Transverse colon (tissue), 3 donors: Measurements from ENCODE around the gene OLA1.

Experiments
- EP300 ChIP-seq: sonication (generic); formaldehyde crosslinking; IDR thresholded peaks from one replicate; pipeline ENCODE4 v1.6.1; 2017; ENCODE audit warnings: antibody characterized with exemption, low read depth
- POLR2A ChIP-seq: fragments of 450-650 bp; IDR thresholded peaks from one replicate; pipeline ENCODE4 v1.6.1; 2016; ENCODE audit warnings: antibody characterized with exemption, mild to moderate bottlenecking, moderate library complexity
- TF ChIP-seq, protein P1 (sequence below), 5 experiments: fragments of 200-600 bp in 3 of 5; fragments of 450-650 bp in 2 of 5; sonication (generic) in 3 of 5; IDR thresholded peaks; 1 replicate in 2 of 5; 2 replicates in 3 of 5; pipeline ENCODE4 v1.5.1; 2016 to 2017; ENCODE audit warnings: antibody characterized with exemption in 5 of 5, inconsistent platforms in 3 of 5, mild to moderate bottlenecking in 2 of 5, moderate library complexity in 1 of 5

DNA sequence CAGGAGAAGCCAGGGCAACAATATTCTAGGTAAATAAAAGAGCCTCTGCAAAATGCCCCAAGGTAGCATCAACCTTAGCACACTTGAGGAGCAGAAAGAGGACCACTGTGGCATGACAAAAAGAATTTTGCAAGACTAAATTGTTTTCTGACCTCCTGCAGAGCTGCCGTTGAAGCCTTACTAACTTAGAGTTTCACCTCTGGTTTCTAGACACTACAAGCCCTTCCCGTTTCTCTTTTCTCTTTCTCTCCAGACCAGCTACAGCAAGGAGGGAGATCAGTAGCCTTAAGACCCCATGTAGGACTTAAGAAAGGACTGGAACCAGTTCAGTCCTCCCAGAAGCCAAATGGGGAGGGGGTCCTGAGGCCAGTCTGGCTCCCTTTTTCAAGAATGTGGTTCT, 209.9 kb downstream of the OLA1 start:
- no peak for TF ChIP-seq EP300
- TF ChIP-seq, protein P1, sequence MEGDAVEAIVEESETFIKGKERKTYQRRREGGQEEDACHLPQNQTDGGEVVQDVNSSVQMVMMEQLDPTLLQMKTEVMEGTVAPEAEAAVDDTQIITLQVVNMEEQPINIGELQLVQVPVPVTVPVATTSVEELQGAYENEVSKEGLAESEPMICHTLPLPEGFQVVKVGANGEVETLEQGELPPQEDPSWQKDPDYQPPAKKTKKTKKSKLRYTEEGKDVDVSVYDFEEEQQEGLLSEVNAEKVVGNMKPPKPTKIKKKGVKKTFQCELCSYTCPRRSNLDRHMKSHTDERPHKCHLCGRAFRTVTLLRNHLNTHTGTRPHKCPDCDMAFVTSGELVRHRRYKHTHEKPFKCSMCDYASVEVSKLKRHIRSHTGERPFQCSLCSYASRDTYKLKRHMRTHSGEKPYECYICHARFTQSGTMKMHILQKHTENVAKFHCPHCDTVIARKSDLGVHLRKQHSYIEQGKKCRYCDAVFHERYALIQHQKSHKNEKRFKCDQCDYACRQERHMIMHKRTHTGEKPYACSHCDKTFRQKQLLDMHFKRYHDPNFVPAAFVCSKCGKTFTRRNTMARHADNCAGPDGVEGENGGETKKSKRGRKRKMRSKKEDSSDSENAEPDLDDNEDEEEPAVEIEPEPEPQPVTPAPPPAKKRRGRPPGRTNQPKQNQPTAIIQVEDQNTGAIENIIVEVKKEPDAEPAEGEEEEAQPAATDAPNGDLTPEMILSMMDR (IDR thresholded peaks at IDR 0.05) = no peak
- TF ChIP-seq POLR2A = no peak
